HG03108 (cell line): Measurements from ENCODE around the gene PRPH.
A peak's percentile ranks its signal among the peaks of the same experiment; 100 is the strongest.
"Not testable (repeated sequence)": the region's sequence is repeated elsewhere in the genome, so short reads cannot be mapped to it uniquely, and the experiment has no call there.

ENCODE experiments used
- ATAC-seq: cut with Tn5 transposase; IDR thresholded peaks from one replicate; pipeline ENCODE4 v1.9.1; 2021; ENCODE audit warnings: moderate library complexity; ENCODE audit not compliant: unreplicated experiment

Gene PRPH

GRCh38 chr12:49295082-49295936 is at the start of gene PRPH:
TSS of gene PRPH (plus strand) at chr12:49295147. CDS start at chr12:49295201, 54 bp downstream.
- no peak for ATAC-seq

DNA sequence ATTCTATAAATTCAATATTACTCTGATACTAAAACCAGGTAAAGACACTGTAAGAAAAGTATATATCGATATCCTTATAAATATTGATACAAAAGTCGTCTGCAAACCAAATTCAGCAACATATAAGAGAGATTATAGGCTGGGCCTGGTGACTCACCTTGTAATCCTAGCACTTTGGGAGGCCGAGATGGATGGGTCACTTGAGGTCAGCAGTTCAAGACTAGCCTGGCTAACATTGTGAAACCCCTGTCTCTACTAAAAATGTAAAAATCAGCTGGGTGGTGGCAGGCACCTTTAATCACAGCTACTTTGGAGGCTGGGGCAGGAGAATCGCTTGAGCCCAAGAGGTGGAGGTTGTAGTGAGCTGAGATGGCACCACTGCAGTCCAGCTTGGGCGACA is 43.6 kb upstream of the PRPH start:
- ATAC-seq, result no peak

DNA sequence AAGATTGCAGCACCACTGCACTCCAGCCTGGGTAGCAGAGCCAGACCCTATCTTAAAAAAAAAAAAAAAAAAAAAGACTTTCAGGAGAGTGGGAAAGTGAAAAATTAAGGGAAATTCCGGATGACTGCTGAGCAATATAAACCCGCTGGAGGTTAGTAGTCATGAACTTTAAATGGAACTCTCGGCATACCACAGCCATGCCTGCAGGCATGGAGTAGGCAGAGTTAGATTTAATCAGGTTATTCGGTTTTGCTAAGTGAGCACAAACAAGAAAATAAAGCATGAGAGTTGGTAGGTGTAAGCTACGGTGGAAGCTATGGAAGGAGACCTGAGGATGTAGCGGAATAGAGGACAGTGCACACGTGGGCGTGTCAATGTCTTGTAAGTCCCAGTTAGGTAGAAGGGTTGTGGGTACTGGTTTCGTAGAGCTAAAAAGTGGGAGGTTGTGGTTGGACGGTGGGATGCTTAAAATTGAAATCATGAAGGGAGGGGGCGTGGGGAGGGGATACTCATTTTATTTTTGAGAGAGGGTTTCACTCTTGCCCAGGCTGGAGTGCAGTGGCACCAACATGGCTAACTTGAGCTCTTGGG is 41.8 kb upstream of the PRPH start:
- ATAC-seq, result no peak

GRCh38 chr12:49255456-49255855 is 39.5 kb upstream of the PRPH start:
- ATAC-seq, result not testable (repeated sequence)

GRCh38 chr12:49255857-49256637 is 38.9 kb upstream of the PRPH start:
- no peak for ATAC-seq

DNA sequence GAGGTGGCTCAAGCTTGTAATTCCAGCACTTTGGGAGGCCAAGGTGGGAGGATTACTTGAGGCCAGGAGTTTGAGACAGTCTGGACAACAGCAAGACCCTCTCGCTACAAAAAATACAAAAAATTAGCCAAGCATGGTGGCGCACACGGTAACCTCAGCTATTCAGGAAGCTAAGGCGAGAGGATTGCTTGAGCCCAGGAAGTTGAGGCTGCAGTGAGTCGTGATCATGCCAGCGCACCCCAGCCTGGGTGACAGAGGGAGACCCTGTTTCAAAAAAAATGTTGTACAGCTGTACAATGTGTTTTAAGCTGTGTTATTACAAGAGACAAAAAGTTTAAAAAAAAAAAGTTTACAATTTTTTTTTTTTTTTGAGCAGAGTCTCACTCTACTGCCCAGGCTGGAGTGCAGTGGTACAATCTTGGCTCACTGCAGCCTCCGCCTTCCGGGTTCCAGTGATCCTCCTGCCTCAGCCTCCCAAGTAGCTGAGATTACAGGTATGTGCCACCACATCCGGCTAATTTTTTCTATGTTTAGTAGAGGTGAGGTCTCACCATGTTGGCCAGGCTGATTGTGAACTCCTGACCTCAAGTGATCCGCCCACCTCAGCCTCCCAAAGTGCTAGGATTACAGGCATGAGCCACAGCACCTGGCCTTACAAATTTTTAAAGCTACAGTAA is 37.3 kb upstream of the PRPH start:
- ATAC-seq, result not testable (repeated sequence)

DNA sequence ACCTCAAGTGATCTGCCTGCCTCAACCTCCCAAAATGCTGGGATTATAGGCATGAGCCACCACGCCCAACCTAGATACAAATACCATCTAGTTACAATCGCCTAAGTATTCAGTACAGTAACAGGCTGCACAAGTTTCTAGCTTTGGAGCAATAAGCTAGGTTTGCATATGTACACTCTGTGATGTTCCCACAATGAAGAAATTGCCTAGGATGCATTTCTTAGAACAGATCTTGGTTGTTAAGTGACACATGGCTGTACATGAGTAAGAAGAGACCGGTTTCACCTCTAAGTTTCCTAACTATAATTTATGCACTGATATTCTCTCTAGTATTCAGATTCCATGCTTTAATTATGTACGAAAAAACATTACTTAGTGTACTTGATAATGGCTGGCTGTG is 35.5 kb upstream of the PRPH start:
- ATAC-seq, result no peak

DNA sequence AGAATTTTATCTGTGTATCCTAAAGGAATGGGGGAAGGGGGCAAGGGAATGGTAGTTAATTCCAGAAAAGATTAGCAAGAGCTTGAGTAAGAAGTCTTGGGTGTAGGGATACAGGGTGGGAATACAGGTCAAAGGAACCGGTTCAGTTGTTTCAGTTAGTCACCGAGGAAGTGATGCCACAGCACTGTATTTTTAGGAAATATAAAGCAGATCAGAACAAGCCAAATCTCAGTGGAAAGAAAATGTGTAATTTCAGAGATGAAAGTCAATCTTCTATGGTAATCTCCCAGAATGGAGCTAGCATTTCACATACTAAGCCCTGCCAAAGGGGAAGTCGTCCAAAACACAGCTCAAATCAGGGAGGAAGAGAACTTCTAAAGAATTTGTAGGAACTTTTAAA is 34.8 kb upstream of the PRPH start:
- ATAC-seq, result no peak

- ATAC-seq, result no peak
These were observed 34.2 kb upstream of the PRPH start for GRCh38 chr12:49260571-49261363.

- no peak for ATAC-seq
These were observed 33.2 kb upstream of the PRPH start for GRCh38 chr12:49261721-49262120.

DNA sequence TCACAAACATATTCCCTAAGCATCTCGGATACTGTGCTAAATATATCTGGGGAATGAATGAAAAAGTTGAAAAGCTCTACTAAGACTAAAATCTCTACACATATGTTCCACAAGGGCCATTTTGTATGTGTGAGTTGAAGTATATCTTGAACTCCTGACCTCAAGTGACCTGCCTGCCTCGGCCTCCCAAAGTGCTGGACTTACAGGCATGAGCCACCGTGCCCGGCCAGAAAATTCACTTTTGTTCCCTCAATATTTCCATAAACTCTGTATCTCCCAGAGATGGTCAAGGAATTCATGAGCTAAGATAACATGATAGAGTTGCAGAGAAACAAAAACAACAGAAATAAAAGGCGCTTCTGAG is 31.6 kb upstream of the PRPH start:
- ATAC-seq, result no peak

- ATAC-seq, result peak; percentile 16
These were observed 30.5 kb upstream of the PRPH start for GRCh38 chr12:49264466-49264872.

- peak; percentile 76 for ATAC-seq
These were observed 29.8 kb upstream of the PRPH start, which contains the start of gene TUBA1C for GRCh38 chr12:49264873-49265792. TSS of gene TUBA1C (plus strand) at chr12:49265082. CDS start at chr12:49265182, 100 bp downstream.

- ATAC-seq, result not testable (repeated sequence)
These were observed 25.8 kb upstream of the PRPH start for GRCh38 chr12:49269191-49269590.

DNA sequence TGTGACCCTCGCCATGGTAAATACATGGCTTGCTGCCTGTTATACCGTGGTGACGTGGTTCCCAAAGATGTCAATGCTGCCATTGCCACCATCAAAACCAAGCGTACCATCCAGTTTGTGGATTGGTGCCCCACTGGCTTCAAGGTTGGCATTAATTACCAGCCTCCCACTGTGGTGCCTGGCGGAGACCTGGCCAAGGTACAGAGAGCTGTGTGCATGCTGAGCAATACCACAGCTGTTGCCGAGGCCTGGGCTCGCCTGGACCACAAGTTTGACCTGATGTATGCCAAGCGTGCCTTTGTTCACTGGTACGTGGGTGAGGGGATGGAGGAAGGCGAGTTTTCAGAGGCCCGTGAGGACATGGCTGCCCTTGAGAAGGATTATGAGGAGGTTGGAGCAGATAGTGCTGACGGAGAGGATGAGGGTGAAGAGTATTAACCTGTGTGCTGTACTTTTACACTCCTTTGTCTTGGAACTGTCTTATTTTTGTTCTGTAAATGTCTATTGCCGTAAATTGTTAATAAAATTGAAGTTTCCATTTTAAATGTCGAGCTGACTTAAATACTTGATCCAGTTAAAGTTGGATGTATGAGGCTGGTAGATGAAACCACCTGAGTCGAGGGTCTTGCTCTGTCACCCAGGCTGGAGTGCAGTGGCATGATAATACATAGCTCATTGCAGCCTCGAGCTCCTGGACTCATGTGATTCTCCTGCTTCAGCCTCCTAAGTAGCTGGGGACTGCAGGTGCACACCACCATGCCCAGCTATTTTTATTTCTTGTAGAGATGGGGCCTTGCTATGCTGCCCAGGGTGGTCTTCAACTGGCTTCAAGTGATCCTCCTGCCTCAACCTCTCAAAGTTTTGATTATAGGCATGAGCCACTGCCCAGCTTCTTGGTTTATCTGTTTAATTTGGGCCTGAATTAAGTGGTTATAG is 21.9 kb upstream of the PRPH start:
- no peak for ATAC-seq

GRCh38 chr12:49273726-49274395 is 21.1 kb upstream of the PRPH start:
- no peak for ATAC-seq

DNA sequence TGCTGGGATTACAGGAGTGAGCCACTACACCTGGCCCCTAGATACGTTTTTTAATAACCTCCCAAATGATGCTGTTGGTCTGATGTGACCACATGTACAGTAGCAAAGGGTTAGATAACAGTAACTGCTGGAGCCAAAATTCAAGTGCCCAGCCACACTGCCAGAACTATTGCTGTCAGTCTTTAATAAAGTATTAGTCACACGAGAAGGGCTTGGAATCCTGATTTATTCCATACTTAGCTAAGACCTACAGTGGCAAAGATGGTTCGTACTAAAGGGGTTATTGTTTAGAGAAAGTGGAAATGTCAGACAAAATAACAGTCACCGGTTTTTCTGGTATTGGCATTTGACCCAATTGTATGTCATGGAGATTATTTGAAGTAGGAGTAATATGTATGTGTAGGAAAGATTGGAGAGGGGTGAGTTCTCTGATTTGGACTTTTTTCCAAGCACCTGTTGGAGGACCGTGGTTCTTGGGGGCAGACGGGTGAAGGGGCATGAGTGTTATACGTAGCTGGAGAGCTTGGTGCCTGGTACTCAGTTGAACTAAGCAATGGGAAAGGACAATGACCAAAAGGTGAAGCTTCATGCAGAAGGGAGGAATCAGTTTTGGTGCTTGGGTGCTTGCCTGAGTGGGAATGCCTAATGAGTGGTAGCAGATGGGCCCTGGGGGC is 20.4 kb upstream of the PRPH start:
- no peak for ATAC-seq
